ENCODE data around the gene DIO3.

DIO3 gene

DNA sequence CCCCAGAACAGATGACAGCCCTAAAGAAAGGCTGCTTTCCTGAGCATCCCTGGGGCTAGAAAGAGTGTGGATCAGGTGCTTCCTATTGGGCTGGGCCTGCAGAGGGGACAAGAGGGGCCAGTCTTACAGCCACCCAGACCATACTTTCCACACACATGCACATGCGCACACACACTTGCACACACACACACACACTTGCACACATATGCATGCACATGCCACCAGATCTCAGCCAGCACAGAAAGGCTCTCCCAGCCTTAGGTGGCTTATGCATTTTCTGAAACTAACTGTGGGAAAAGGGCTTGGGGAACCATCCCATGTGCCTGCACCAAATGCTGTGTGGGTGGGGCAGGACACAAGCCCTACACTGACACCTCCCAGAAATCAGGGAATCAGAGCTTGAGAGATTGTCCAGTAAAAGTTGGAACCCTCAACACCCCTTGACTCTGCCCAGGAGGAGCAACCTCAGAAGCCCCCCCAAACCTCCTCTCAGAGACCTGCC lies 2.5 kb upstream of the DIO3 start:
- DNase-seq (ENCODE audit: low read depth in 2 of 2): no peak
- TF ChIP-seq, protein P1, sequence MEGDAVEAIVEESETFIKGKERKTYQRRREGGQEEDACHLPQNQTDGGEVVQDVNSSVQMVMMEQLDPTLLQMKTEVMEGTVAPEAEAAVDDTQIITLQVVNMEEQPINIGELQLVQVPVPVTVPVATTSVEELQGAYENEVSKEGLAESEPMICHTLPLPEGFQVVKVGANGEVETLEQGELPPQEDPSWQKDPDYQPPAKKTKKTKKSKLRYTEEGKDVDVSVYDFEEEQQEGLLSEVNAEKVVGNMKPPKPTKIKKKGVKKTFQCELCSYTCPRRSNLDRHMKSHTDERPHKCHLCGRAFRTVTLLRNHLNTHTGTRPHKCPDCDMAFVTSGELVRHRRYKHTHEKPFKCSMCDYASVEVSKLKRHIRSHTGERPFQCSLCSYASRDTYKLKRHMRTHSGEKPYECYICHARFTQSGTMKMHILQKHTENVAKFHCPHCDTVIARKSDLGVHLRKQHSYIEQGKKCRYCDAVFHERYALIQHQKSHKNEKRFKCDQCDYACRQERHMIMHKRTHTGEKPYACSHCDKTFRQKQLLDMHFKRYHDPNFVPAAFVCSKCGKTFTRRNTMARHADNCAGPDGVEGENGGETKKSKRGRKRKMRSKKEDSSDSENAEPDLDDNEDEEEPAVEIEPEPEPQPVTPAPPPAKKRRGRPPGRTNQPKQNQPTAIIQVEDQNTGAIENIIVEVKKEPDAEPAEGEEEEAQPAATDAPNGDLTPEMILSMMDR (IDR thresholded peaks at IDR 0.05; ENCODE audit: low read depth, low read length): no peak
- H3K4me3 ChIP-seq (replicated peaks in 1 of 2; ENCODE audit: low read depth in 2 of 2, low read length in 2 of 2): no peak overlapping the region

DNA sequence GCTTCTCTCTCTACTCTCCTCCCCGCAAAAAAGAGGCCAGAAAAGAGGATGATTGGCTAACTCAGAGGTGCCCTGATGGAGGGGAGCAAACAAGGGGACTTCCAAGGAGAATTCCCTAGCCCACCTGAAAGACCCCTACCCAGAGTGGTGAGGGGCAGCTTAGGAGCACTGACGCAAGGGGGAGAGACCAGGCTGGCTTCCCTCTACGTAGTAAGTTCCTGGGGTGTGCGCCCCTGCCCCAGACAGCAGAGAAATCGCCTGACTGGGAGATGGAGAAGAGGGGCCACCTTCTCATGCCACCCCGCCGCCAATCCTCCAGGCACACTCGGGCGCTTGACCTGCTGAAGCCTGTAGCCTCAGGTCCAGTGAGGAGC lies 2.1 kb upstream of the DIO3 start:
- TF ChIP-seq, protein P1 (IDR thresholded peaks at IDR 0.05; ENCODE audit: low read depth, low read length): no peak
- DNase-seq (ENCODE audit: low read depth in 2 of 2): no peak
- H3K4me3 ChIP-seq (replicated peaks in 1 of 2; ENCODE audit: low read depth in 2 of 2, low read length in 2 of 2): no peak overlapping the region

DNA sequence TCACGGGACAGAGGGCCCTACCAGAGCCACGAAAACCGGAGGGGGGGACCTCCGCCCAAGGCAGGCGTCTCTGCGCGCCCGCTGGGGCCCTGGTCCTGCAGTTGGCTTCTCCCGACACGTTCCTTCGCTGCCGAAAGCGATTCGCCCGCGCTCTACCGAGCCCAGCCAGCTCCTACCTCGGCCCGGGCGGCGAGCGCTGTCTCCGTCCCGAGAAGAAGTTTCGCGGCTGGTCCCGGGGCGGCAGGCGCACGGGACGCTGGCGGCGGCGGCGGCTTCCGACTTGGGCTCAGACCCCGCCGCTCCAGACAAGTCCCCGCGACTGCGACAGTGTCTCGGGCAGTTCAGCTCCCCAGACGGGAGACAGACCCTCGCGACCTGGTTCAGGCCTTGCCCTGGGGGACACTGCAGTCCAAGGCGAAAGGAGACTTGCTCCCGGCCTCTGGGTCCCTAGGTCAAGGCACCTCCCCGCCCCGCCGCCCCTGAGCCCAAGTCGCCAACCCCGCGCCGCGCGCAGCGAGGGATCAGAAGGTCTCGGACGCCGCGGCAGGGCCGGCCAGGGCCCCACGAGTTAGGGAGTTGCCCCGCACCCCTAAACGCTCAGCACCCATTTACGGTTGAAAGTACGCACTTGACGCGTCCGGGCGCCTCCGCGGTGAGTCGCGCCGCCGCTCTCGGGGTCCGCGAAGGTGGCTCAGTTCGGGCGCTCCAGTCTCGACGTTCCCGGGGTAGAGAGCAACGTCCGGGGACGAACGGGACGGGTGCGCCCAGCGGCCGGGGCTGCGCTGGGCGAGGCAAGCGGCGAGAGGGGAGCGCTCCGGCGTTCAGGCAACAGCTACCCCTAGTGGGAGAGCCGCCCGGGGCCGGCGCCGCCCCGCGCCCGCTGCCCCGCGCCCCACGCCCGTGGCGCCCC lies 1.4 kb upstream of the DIO3 start:
- H3K4me3 ChIP-seq (replicated peaks in 1 of 2; ENCODE audit: low read depth in 2 of 2, low read length in 2 of 2): no peak overlapping the region
- TF ChIP-seq, protein P1 (IDR thresholded peaks at IDR 0.05; ENCODE audit: low read depth, low read length): no peak
- DNase-seq (ENCODE audit: low read depth in 2 of 2): peak; percentile 8 to 23

DNA sequence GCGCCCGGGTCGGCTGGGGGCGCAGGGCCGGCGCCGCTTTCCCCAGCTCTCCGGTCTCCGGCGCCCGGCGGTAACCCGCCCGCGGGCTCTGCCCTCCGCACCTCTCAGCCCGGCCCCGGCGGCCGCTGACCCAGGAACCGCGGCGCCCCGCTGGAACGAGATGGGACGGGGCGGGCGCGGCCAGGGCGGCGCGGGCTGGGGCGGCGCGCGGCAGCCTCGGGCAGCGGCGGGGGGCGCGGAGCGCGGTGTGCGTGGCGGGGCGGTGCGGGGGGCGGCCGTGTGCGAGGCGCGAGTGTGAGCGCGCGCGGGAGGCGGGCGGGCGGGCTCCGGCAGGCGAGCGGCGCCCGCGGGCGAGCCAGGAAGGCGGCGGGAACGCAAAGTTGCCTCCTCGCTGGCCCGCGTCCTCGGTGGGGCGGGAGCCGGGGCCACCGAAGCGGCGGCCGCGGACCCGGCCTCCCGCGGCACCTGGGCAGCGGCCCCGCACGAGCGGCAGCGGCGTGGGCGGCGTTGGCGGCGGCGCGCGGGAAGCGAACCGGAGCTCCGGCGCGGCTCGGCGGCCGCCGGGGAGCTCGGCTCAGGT lies 671 bp upstream of the DIO3 start:
- DNase-seq (ENCODE audit: low read depth in 2 of 2): no peak
- TF ChIP-seq, protein P1 (IDR thresholded peaks at IDR 0.05; ENCODE audit: low read depth, low read length): no peak
- H3K4me3 ChIP-seq (replicated peaks in 1 of 2; ENCODE audit: low read depth in 2 of 2, low read length in 2 of 2): no peak overlapping the region

DNA sequence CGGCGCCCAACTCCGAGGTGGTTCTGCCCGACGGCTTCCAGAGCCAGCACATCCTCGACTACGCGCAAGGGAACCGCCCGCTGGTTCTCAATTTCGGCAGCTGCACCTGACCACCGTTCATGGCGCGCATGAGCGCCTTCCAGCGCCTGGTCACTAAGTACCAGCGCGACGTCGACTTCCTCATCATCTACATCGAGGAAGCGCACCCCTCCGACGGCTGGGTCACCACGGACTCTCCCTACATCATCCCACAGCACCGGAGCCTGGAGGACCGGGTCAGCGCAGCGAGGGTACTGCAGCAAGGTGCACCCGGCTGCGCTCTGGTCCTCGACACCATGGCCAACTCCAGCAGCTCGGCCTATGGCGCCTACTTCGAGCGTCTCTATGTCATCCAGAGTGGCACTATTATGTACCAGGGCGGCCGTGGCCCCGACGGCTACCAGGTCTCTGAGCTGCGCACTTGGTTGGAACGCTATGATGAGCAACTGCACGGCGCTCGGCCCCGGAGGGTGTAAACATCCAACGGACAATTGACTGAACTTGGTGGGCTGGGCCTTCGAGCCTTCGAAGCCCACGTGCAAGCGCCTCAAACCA lies 699 bp downstream of the DIO3 start:
- TF ChIP-seq, protein P1 (IDR thresholded peaks at IDR 0.05; ENCODE audit: low read depth, low read length): no peak
- no peak overlapping the region for H3K4me3 ChIP-seq (replicated peaks in 1 of 2; ENCODE audit: low read depth in 2 of 2, low read length in 2 of 2)
- DNase-seq (ENCODE audit: low read depth in 2 of 2): no peak

DNA sequence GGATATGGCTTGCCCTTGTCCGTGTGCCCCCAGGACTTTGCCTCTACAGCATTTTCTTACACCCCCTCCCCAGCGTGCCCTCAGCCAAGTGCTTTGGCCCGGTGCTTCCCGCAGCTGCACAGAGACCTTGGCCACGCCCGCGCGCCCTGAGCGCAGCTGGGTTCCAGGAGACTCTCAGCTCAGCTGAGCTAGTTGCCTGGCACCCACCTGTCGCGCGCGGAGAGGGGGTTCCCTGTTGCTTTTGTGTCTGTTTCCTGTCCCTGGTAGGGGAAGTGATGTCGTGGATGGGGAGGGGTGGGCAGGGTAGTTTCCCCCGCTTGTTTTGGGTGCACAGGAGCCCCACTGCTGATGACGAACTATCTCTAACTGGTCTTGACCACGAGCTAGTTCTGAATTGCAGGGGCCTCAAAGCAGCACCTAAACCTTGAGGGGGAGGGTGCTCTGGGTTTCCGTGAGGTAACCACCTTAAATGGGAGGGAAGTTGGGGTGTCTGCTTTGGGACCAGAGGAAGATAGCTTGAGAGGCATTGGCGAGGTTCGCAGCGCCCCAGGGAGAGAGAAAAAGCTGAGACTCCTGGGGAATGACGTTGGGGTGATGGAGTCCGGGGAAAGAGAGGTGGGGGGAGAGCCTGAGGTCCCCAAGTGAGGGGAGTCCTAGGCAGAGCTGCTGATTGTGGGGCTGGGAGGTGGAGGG lies 1.5 kb downstream of the DIO3 start:
- H3K4me3 ChIP-seq (replicated peaks in 1 of 2; ENCODE audit: low read depth in 2 of 2, low read length in 2 of 2): no peak overlapping the region
- no peak for DNase-seq (ENCODE audit: low read depth in 2 of 2)
- TF ChIP-seq, protein P1 (IDR thresholded peaks at IDR 0.05; ENCODE audit: low read depth, low read length): no peak

Measured in cardiac fibroblast (primary cell).